ENCODE results near the gene ITGB1.

The ITGB1 gene

GRCh38 chr10:32865170-32865569 is 92.9 kb downstream of the ITGB1 start:
- no peak for DNase-seq

- no peak for DNase-seq
Measured at GRCh38 chr10:32854435-32854834, 103.6 kb downstream of the ITGB1 start.

- no peak for DNase-seq
Measured at GRCh38 chr10:32851301-32851700, 106.7 kb downstream of the ITGB1 start.
